Esophagus muscularis mucosa (tissue), 4 donors: ENCODE results near the gene PHYH.

Source experiments
- EP300 ChIP-seq: sonication (generic); formaldehyde crosslinking; IDR thresholded peaks from one replicate; pipeline ENCODE4 v1.6.1; 2017; ENCODE audit warnings: antibody characterized with exemption
- POLR2A ChIP-seq: fragments of 450-650 bp; IDR thresholded peaks from one replicate; pipeline ENCODE4 v1.6.1; 2017; ENCODE audit warnings: antibody characterized with exemption, moderate library complexity, mild to moderate bottlenecking, low read depth
- POLR2AphosphoS5 ChIP-seq, 2 donors: sonication (generic); formaldehyde crosslinking; IDR thresholded peaks; one replicate each; pipeline ENCODE4 v1.6.1; 2017; ENCODE audit warnings: antibody characterized with exemption in 2 of 2
- TF ChIP-seq, protein P1 (sequence below), 3 experiments: fragments of 200-600 bp in 2 of 3; fragments of 450-650 bp in 1 of 3; sonication (generic) in 2 of 3; IDR thresholded peaks; one replicate each; pipeline ENCODE4 v1.5.1; 2017 to 2019; ENCODE audit warnings: antibody characterized with exemption in 3 of 3, mild to moderate bottlenecking in 2 of 3, moderate library complexity in 1 of 3

DNA sequence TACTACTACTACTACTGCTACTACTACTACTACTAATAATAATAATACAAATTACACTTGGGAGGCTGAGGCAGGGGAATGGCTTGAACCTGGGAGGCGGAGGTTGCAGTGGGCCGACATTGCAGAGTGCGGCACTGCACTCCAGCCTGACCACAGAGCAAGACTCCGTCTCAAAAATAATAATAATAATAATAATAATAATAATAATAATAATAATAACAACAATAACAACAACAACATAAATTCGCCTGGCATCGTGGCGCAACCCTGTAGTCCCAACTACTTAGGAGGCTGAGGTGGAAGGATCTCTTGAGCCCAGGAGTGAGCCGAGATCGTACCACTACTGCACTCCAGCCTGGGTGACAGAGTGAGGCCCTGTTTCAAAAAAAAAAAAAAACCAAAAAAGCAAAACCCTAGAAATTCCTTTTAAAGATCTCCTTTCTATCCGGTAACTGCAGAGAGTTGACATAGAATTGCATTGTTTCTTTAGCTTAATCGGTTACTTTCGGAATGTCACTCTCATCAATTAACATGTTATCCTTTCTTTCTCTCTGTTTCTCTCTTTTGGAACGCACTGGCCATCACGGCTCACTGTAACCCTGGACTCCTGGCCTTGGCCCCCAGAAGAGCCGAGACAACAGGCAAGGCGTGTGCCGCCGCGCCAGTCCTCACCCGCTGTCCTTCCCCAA, 972 bp downstream of the PHYH start:
- TF ChIP-seq, protein P1, sequence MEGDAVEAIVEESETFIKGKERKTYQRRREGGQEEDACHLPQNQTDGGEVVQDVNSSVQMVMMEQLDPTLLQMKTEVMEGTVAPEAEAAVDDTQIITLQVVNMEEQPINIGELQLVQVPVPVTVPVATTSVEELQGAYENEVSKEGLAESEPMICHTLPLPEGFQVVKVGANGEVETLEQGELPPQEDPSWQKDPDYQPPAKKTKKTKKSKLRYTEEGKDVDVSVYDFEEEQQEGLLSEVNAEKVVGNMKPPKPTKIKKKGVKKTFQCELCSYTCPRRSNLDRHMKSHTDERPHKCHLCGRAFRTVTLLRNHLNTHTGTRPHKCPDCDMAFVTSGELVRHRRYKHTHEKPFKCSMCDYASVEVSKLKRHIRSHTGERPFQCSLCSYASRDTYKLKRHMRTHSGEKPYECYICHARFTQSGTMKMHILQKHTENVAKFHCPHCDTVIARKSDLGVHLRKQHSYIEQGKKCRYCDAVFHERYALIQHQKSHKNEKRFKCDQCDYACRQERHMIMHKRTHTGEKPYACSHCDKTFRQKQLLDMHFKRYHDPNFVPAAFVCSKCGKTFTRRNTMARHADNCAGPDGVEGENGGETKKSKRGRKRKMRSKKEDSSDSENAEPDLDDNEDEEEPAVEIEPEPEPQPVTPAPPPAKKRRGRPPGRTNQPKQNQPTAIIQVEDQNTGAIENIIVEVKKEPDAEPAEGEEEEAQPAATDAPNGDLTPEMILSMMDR (IDR thresholded peaks at IDR 0.05) = no peak
- no peak for TF ChIP-seq POLR2AphosphoS5 (IDR thresholded peaks at IDR 0.05)
- no peak for TF ChIP-seq EP300
- TF ChIP-seq POLR2A = no peak
